ENCODE results near the gene DHX32.

DHX32 gene

DNA sequence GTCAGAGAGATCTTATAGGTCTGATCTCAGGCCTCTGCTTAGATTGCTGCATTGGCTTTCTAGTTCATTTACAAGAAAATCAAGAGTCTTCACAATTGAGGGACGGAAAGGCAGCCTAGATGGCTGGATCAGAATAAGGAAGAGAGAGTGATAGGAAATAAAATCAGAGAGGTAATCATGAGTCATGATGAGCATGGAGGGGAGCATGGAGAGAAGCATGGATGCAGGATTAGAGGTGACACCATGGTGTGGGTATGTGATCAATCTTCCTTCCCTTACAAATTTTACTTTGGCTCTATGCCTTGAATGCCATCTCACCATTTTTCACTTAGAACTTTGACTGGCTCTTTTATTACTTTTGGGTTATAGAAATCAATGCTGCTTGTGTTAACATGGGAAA lies 56.4 kb downstream of the DHX32 start:
- TF ChIP-seq CTCF (IDR thresholded peaks at IDR 0.05): no peak
- Histone ChIP-seq H3K4me3 (peak overlapping the region; percentile 88), H3K27ac (no peak overlapping the region)
- no peak for DNase-seq (ENCODE audit: low spot score)

DNA sequence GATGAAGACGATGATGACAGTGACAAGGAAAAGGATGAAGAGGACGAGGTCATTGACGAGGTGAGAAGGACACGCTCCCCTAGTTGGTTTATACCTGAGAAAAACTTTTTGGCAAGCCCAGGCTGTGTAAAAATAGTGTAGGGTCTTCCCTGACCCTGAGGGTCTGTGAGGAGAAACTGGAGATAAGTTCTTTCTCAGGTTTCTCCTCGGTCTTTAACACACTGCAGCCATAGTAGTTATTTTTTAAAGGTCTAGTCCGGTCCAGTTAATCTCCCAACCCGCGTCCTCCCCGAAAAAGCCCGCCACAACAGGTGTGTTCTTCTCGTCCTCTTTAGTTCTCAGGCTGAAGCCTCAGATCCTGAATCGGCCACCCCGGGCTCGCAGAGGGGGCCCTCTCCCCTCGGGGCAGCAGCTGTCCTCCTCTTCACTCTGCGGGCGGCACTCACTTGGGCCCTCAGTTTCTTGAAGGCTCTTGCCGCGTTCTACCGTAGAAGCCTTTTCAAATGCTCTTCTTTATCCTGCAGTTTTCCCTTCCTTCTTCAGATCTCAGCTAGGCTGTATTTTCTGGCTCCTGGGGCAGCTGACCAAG lies 57.3 kb downstream of the DHX32 start:
- DNase-seq (ENCODE audit: low spot score): no peak
- Histone ChIP-seq H3K27ac (peak overlapping the region; percentile 81 to 94), H3K4me3 (peak overlapping the region; percentile 88)
- TF ChIP-seq CTCF (IDR thresholded peaks at IDR 0.05): no peak

GRCh38 chr10:125822878-125823662 lies 58.0 kb downstream of the DHX32 start, which contains the start of the genes BCCIP and UROS:
BCCIP (plus strand) TSS chr10:125823546; CDS start chr10:125823558, 12 bp downstream.
UROS (minus strand) TSS chr10:125823258; CDS start chr10:125816499, 6,759 bp downstream.
- peak within 1 kb of the TSS; percentile 81 to 94 for H3K27ac ChIP-seq
- peak within 1 kb of the TSS; percentile 88 for H3K4me3 ChIP-seq
- peak; percentile 91 for DNase-seq (ENCODE audit: low spot score)
- TF ChIP-seq CTCF (IDR thresholded peaks at IDR 0.05): no peak

DNA sequence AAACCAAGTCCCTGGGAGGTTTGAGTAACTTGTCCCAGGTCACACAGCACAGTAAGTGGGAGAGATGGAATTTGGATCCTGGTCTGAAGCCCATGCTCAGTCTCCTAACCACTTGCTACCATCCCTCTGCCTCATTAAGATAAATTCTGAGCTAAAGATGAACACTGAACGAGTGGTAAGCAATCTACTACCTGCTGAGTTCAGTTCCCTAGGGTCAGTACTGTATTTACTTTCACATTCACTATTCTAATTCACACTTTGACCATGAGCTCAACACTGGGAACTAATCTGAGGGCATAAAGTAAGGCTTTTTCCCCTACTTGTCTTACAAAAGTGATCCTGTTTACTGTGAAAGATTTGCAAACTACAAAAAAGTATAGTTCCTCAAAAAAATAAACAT lies 60.4 kb downstream of the DHX32 start:
- Histone ChIP-seq H3K27ac (no peak overlapping the region), H3K4me3 (no peak overlapping the region)
- no peak for DNase-seq (ENCODE audit: low spot score)
- TF ChIP-seq CTCF (IDR thresholded peaks at IDR 0.05): no peak

- Histone ChIP-seq H3K4me3 (no peak overlapping the region), H3K27ac (no peak overlapping the region)
- DNase-seq (ENCODE audit: low spot score): no peak
- TF ChIP-seq CTCF (IDR thresholded peaks at IDR 0.05): no peak
These were observed 63.6 kb downstream of the DHX32 start for GRCh38 chr10:125817337-125817946.

- no peak for DNase-seq (ENCODE audit: low spot score)
- Histone ChIP-seq H3K4me3 (no peak overlapping the region), H3K27ac (no peak overlapping the region)
- no peak for TF ChIP-seq CTCF (IDR thresholded peaks at IDR 0.05)
These were observed 64.5 kb downstream of the DHX32 start for GRCh38 chr10:125816548-125816947.

Data from coronary artery (tissue), 2 donors.